ENCODE measurements around the gene LPCAT4. TPM values are rescaled to one million over a fixed set of nuclear protein-coding genes. Genes with fewer than 3 reads are reported as not detected.

LPCAT4 gene
- total and polyA plus RNA-seq, 9 of the 15 experiments (the other 6 are each of a cell fraction or from before 2014, with no cell fraction given) = 7.3 to 34.3 (median 14.4) TPM

DNA sequence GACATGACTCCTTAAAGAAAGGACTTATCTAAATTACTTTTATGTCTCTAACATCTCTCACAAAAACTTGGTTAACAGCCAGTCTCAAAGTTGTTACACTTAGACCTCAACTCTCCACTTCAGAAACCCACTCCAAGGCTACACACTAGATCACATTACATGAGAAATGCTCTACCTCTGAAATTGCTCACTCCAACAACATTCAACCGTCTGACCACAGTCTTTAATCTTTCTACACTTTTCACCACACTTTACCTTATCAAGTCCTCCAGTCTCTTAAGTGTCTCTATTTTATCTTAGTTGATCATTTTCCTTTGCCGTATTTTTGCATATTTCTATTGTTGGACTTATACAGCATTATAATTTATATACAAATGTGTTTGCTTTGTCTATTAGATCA is 35.2 kb downstream of the LPCAT4 start (continued):
- TF ChIP-seq, protein P1, sequence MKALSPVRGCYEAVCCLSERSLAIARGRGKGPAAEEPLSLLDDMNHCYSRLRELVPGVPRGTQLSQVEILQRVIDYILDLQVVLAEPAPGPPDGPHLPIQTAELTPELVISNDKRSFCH (CRISPR knock-in tag; IDR thresholded peaks at IDR 0.05) = no peak
- TF ChIP-seq, protein P1 (tag; IDR thresholded peaks at IDR 0.05) = no peak
- TF ChIP-seq MCM3 (IDR thresholded peaks at IDR 0.05) = no peak
- peak; percentile 58 for TF ChIP-seq ZEB2 (IDR thresholded peaks at IDR 0.05)
- TF ChIP-seq, protein P2, sequence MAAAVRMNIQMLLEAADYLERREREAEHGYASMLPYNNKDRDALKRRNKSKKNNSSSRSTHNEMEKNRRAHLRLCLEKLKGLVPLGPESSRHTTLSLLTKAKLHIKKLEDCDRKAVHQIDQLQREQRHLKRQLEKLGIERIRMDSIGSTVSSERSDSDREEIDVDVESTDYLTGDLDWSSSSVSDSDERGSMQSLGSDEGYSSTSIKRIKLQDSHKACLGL (CRISPR knock-in tag; IDR thresholded peaks at IDR 0.05; ENCODE audit: borderline replicate concordance, poor library complexity, severe bottlenecking) = no peak
- TF ChIP-seq CC2D1A (IDR thresholded peaks at IDR 0.05) = no peak
- TF ChIP-seq RBM15 (IDR thresholded peaks at IDR 0.05; ENCODE audit: insufficient read depth, low read length) = no peak
- peak; percentile 56; the same call in 1 of the 2 replicates for TF ChIP-seq HES1 (IDR thresholded peaks at IDR 0.05; ENCODE audit: low read depth)
- no peak for TF ChIP-seq FUS (optimal IDR thresholded peaks at IDR 0.05; ENCODE audit: low read depth, low read length)
- TF ChIP-seq ZBTB17 (CRISPR knock-in tag; IDR thresholded peaks at IDR 0.05) = no peak
- TF ChIP-seq ZNF717 (CRISPR knock-in tag; IDR thresholded peaks at IDR 0.05) = no peak
- no peak for TF ChIP-seq HINFP (tag; conservative IDR thresholded peaks at IDR 0.05; ENCODE audit: low read depth)
- TF ChIP-seq GABPA (tag; conservative IDR thresholded peaks at IDR 0.05; ENCODE audit: low read depth) = no peak
- TF ChIP-seq, protein P3, sequence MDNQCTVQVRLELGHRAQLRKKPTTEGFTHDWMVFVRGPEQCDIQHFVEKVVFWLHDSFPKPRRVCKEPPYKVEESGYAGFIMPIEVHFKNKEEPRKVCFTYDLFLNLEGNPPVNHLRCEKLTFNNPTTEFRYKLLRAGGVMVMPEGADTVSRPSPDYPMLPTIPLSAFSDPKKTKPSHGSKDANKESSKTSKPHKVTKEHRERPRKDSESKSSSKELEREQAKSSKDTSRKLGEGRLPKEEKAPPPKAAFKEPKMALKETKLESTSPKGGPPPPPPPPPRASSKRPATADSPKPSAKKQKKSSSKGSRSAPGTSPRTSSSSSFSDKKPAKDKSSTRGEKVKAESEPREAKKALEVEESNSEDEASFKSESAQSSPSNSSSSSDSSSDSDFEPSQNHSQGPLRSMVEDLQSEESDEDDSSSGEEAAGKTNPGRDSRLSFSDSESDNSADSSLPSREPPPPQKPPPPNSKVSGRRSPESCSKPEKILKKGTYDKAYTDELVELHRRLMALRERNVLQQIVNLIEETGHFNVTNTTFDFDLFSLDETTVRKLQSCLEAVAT (IDR thresholded peaks at IDR 0.05) = peak in 1 of 2 experiments; percentile 86; a peak in 2 of 4 replicates
- TF ChIP-seq SAP30 (IDR thresholded peaks at IDR 0.05; ENCODE audit: borderline replicate concordance, insufficient read depth, low read depth, low read length, poor library complexity, severe bottlenecking) = no peak
- no peak for TF ChIP-seq ZBTB1 (CRISPR knock-in tag; IDR thresholded peaks at IDR 0.05; ENCODE audit: borderline replicate concordance, low read depth)
- TF ChIP-seq CREBBP (IDR thresholded peaks at IDR 0.05; ENCODE audit: low read depth, low read length) = no peak
- TF ChIP-seq CBFA2T2 (conservative IDR thresholded peaks at IDR 0.05) = peak; percentile 57
- TF ChIP-seq ZNF121 (CRISPR knock-in tag; conservative IDR thresholded peaks at IDR 0.05) = no peak
- TF ChIP-seq ZNF12 (CRISPR knock-in tag; IDR thresholded peaks at IDR 0.05) = no peak
- no peak for TF ChIP-seq C11orf30 (IDR thresholded peaks at IDR 0.05; ENCODE audit: low read depth)
- TF ChIP-seq SOX6 (IDR thresholded peaks at IDR 0.05) = peak; percentile 95
- TF ChIP-seq TAL1 (IDR thresholded peaks at IDR 0.05) = peak; percentile 74

Data from K562 (cell line).